NT2/D1 (cell line): ENCODE results near the gene FRAS1.

ENCODE experiments used
- SUZ12 ChIP-seq: IDR thresholded peaks from 2 replicates; pipeline ENCODE4 v1.6.1; 2011; ENCODE audit not compliant: insufficient read length, insufficient read depth; ENCODE audit errors: extremely low read depth
- YY1 ChIP-seq: IDR thresholded peaks from 2 replicates; pipeline ENCODE4 v1.6.1; 2011; ENCODE audit not compliant: insufficient read length, insufficient read depth
- ZNF274 ChIP-seq: IDR thresholded peaks from 2 replicates; pipeline ENCODE4 v1.6.1; 2011; ENCODE audit warnings: mild to moderate bottlenecking, low read depth, low read length

DNA sequence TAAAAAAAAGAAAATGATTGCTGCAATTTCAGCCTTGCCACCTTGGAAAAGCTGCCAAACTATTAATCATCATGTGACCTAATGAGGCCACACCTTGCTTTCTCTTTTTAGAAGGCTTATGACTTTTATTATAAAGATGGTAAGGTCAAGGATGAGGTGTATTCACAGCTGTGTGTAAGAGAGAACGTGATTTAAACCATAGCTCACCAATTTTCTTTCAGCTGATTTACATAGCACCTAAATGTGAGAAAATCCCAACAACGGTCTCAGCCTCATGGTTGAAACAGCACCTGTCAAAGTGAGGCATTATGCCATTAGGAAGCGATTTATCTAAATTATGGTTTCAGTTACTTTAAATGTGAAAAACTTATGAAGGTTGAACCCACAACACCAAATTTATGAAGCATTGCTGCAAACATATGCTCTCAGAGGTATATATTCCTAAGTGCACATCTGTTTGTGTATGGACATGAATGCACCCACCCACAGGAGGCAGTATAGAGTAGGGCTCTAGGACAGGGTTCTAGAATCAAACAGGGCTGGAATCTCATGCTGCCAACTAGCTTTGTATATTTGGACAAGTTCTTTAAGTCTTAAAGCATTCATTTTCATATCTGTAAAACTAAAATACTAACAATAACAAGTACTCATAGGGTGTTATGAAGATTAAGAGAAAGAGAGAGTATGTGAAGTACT is 535.1 kb downstream of the FRAS1 start:
- no peak for TF ChIP-seq ZNF274
- no peak for TF ChIP-seq YY1
- TF ChIP-seq SUZ12: no peak
